GM12878 (cell line): Measurements from ENCODE around the gene EXOSC6. TPM values are rescaled to one million over a fixed set of nuclear protein-coding genes. Genes with fewer than 3 reads are reported as not detected.
"Not testable (repeated sequence)": the region's sequence is repeated elsewhere in the genome, so short reads cannot be mapped to it uniquely, and the experiment has no call there.

Source experiments
- ATAC-seq: fragments of 200-7000 bp; cut with Tn5 transposase; 3 replicates; pipeline ENCODE4 v1.9.1; 2020; ENCODE audit warnings: mild to moderate bottlenecking, moderate library complexity
- BruUV-seq: library from RNA; stranded (reverse); fragments of 400-500 nt; replicated peaks from 2 replicates; lab custom pipeline; 2021; lab: Mats Ljungman, UMichigan
- CTCF ChIA-PET: fragments of 300-600 bp; sonication (Branson Sonifier 250); formaldehyde crosslinking; extraction: SDS; loops from one replicate; lab custom pipeline; 2021; ENCODE audit warnings: inconsistent platforms; lab: Yijun Ruan, JAX
- POLR2A ChIA-PET: fragments of 350-600 bp; formaldehyde crosslinking; extraction: SDS; loops from one replicate; lab custom pipeline; 2021; ENCODE audit warnings: inconsistent platforms; lab: Charles Lee
- RAD21 ChIA-PET: fragments of 300-600 bp; sonication (Branson Sonifier 250); formaldehyde crosslinking; loops from one replicate; lab custom pipeline; 2023; ENCODE audit warnings: antibody characterized with exemption; ENCODE audit not compliant: unreplicated experiment; lab: Charles Lee
- SMC1A ChIA-PET: fragments of 300-600 bp; sonication (Branson Sonifier 250); formaldehyde crosslinking; loops from one replicate; lab custom pipeline; 2023; ENCODE audit not compliant: unreplicated experiment, uncharacterized antibody; lab: Charles Lee
- DNase-seq: peaks from one replicate; pipeline ENCODE4 v3.0.0-alpha.2; 2011; ENCODE audit warnings: low read depth, low spot score
- FAIRE-seq: peaks from 3 replicates; lab custom pipeline; 2011; peaks lifted over from hg19 to GRCh38; lab: Jason Lieb, UNC
- H2AFZ ChIP-seq: 2 replicates; pipeline ENCODE4 v1.6.0; 2011; ENCODE audit warnings: low read depth, low read length, control low read depth; ENCODE audit not compliant: control insufficient read depth
- H3K27ac ChIP-seq: 2 replicates; pipeline ENCODE4 v1.5.1; 2011; ENCODE audit warnings: control low read depth; ENCODE audit not compliant: control insufficient read depth, insufficient read depth
- H3K27me3 ChIP-seq, 2 experiments: replicated peaks in 1 of 2; 2 replicates each; pipeline versions ENCODE4 v1.6.0 to v1.6.1; 2011; ENCODE audit warnings: low read length in 1 of 2; ENCODE audit not compliant: control insufficient read depth in 2 of 2, insufficient read depth in 2 of 2
- H3K36me3 ChIP-seq, 2 experiments: 2 replicates each; pipeline ENCODE4 v1.5.1; 2011; ENCODE audit warnings: low read length in 1 of 2; ENCODE audit not compliant: control insufficient read depth in 2 of 2, insufficient read depth in 2 of 2
- H3K4me1 ChIP-seq: 2 replicates; pipeline ENCODE4 v1.6.1; 2011; ENCODE audit warnings: mild to moderate bottlenecking, low read length, moderate library complexity, mixed read lengths; ENCODE audit not compliant: control insufficient read depth, insufficient read depth
- H3K4me2 ChIP-seq: 2 replicates; pipeline ENCODE4 v1.6.0; 2011; ENCODE audit warnings: control low read depth; ENCODE audit not compliant: control insufficient read depth, insufficient read depth
- H3K4me3 ChIP-seq: fragments of 200-600 bp; sonication (generic); 2 replicates; pipeline ENCODE4 v1.5.1; 2016
- H3K79me2 ChIP-seq: 2 replicates; pipeline ENCODE4 v1.6.0; 2011; ENCODE audit warnings: low read length; ENCODE audit not compliant: control insufficient read depth, insufficient read depth
- H3K9ac ChIP-seq: 2 replicates; pipeline ENCODE4 v1.8.0; 2011; ENCODE audit warnings: low read length, control low read depth, mixed read lengths; ENCODE audit not compliant: control insufficient read depth, insufficient read depth
- H3K9me3 ChIP-seq: replicated peaks from 3 replicates; pipeline ENCODE4 v1.5.1; 2011; ENCODE audit warnings: mild to moderate bottlenecking, low read length; ENCODE audit not compliant: control insufficient read depth, insufficient read depth
- H4K20me1 ChIP-seq: 2 replicates; pipeline ENCODE4 v1.6.0; 2011; ENCODE audit not compliant: control insufficient read depth, insufficient read depth
- WGBS: methylation state at CpG from one replicate; pipeline ENCODE4 v1.1.6; 2016; ENCODE audit warnings: low lambda C conversion rate; ENCODE audit not compliant: insufficient replicate concordance, insufficient coverage; ENCODE audit errors: missing lambda C conversion rate; 5-methylcytosine and 5-hydroxymethylcytosine counted together
- in situ Hi-C: fragments of 300-500 bp; cut with MboI; formaldehyde crosslinking; loops from 9 replicates; pipeline ENCODE4 v1.14.3; 2018; ENCODE audit warnings: mixed read lengths
- intact Hi-C: fragments of 100-400 bp; cut with micrococcal nuclease; formaldehyde crosslinking; loops from one replicate; pipeline ENCODE4 v1.14.2; 2022; ENCODE audit not compliant: unreplicated experiment
- polyA plus RNA-seq, 11 experiments: library from polyadenylated mRNA; depleted of rRNA in 4 of 11; unstranded in 6 of 11; stranded (reverse) in 5 of 11; fragments of >200 nt; fragmentation: Nextera tagmentation in 4 of 11; fragmentation: Illumina TruSeq in 1 of 11; extraction: Ambion mirVana in 4 of 11; extraction: Trizol in 1 of 11; gene quantifications; 1 replicate in 1 of 11; 2 replicates in 10 of 11; pipeline versions ENCODE4 v1.2.1 to v1.2.3, GENCODE V29; 2011 to 2016; ENCODE audit warnings: inconsistent platforms in 2 of 11, missing spikeins in 2 of 11, low read depth in 1 of 11
- total RNA-seq, 4 experiments: library from RNA; depleted of rRNA in 3 of 4; stranded (reverse); fragments of >200 nt in 3 of 4; fragmentation: Illumina TruSeq in 1 of 4; extraction: Trizol in 1 of 4; gene quantifications; 2 replicates each; pipeline versions ENCODE4 v1.2.1 to v1.2.3, GENCODE V29; 2013 to 2021

The EXOSC6 gene
- total and polyA plus RNA-seq, 10 of the 15 experiments (the other 5 are each of a cell fraction or from before 2014, with no cell fraction given) = 8.2 to 27.5 (median 14.5) TPM

DNA sequence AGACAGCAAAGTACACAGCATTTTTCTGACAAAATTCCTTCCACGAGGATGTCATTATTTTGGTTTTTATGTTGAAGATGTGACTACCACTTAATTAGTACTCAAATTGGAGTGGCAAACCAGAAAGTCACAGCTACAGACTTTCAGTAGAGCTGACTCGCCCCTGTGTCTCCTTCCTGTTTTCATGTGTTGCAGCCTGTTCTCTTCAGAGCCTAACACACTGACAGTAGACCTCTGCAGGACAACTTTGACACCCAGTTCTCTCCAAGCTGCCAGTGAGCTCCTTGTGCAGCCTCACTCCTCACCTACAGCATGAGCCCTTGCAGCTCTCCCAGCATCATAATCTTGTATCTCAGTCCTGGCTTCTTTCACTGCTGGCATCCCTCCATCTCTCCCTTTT is 29.2 kb downstream of the EXOSC6 start:
- 58% methylated on average over 2 of the region's 2 CpGs for WGBS
- intact Hi-C loops, H3K79me2 ChIP-seq, ATAC-seq, POLR2A ChIA-PET, H3K27ac ChIP-seq, FAIRE-seq, H3K4me1 ChIP-seq, H4K20me1 ChIP-seq, H3K9me3 ChIP-seq, H3K27me3 ChIP-seq, H2AFZ ChIP-seq, SMC1A ChIA-PET, CTCF ChIA-PET, H3K4me2 ChIP-seq, in situ Hi-C loops, DNase-seq, H3K9ac ChIP-seq, H3K4me3 ChIP-seq, H3K36me3 ChIP-seq, RAD21 ChIA-PET, BruUV-seq: not testable (repeated sequence)

DNA sequence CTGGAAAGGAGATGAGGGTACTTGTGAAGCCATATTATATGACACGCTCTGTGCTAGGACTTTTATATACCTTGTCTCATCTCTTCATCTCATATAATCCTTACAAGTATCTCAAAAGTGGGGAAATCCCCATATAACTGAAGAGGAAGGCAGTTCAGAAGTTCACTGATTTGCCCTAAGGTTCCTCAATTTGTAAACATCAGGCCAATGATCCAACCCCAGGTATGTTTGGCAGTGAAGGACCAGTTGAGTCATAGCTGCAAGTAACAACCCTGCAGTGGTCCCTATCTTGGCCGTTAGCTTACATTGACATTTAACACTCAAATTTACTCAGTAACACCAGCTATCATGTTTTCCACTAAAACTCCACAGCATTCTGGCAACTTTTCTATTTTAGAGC is 33.2 kb downstream of the EXOSC6 start:
- CTCF ChIA-PET, H4K20me1 ChIP-seq, H3K9ac ChIP-seq, POLR2A ChIA-PET, BruUV-seq, H3K4me3 ChIP-seq, SMC1A ChIA-PET, ATAC-seq, H3K27me3 ChIP-seq, H3K36me3 ChIP-seq, H2AFZ ChIP-seq, DNase-seq, H3K9me3 ChIP-seq, H3K79me2 ChIP-seq, FAIRE-seq, H3K4me1 ChIP-seq, H3K27ac ChIP-seq, intact Hi-C loops, H3K4me2 ChIP-seq, RAD21 ChIA-PET: not testable (repeated sequence)
- 94% methylated on average over 2 of the region's 2 CpGs for WGBS
- in situ Hi-C loops = loop anchor here (5.0 kb wide), 1 partner anchor 66 kb away; no protein-coding TSS in a partner anchor

DNA sequence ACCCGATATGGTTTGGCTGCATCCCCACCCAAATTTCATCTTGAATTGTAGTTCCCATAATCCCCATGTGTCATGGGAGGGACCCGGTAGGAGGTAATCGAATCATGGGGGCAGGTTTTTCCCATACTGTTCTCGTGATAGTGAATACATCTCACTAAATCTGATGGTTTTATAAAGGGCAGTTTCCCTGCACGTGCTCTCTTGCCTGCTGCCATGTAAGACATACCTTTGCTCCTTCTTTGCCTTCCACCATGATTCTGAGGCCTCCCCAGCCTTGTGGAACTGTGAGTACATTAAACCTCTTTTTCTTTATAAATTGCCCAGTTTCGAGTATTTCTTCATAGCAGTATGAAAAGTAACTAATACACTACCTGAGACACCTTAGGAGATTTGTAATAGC is 45.4 kb downstream of the EXOSC6 start:
- RAD21 ChIA-PET, H3K4me2 ChIP-seq, FAIRE-seq, BruUV-seq, POLR2A ChIA-PET, intact Hi-C loops, H3K27ac ChIP-seq, SMC1A ChIA-PET, H3K27me3 ChIP-seq, H4K20me1 ChIP-seq, H2AFZ ChIP-seq, H3K4me1 ChIP-seq, H3K4me3 ChIP-seq, H3K79me2 ChIP-seq, CTCF ChIA-PET, H3K9me3 ChIP-seq, H3K9ac ChIP-seq, H3K36me3 ChIP-seq, in situ Hi-C loops, DNase-seq, ATAC-seq: not testable (repeated sequence)
- WGBS = 97% methylated on average over 6 of the region's 6 CpGs

DNA sequence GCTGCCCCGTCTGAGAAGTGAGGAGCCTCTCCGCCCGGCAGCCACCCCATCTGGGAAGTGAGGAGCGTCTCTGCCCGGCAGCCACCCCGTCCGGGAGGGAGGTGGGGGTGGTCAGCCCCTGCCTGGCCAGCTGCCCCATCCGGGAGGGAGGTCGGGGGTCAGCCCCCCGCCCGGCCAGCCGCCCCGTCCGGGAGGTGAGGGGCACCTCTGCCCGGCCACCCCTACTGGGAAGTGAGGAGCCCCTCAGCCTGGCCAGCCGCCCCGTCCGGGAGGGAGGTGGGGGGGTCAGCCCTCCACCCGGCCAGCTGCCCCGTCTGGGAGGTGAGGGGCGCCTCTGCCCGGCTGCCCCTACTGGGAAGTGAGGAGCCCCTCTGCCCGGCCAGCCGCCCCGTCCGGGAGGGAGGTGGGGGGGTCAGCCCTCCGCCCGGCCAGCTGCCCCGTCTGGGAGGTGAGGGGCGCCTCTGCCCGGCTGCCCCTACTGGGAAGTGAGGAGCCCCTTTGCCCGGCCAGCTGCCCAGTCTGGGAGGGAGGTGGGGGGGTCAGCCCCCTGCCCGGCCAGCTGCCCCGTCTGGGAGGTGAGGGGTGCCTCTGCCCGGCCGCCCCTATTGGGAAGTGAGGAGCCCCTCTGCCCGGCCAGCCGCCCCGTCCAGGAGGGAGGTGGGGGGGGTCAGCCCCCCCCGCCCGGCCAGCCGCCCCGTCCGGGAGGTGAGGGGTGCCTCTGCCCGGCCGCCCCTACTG is 46.9 kb downstream of the EXOSC6 start:
- H3K27ac ChIP-seq, H3K4me3 ChIP-seq, H3K79me2 ChIP-seq, H2AFZ ChIP-seq, H3K36me3 ChIP-seq, intact Hi-C loops, BruUV-seq, ATAC-seq, H3K9me3 ChIP-seq, H3K4me2 ChIP-seq, RAD21 ChIA-PET, H3K4me1 ChIP-seq, in situ Hi-C loops, DNase-seq, H4K20me1 ChIP-seq, POLR2A ChIA-PET, SMC1A ChIA-PET, H3K9ac ChIP-seq, FAIRE-seq, H3K27me3 ChIP-seq, CTCF ChIA-PET: not testable (repeated sequence)
- WGBS = 95% methylated on average over 14 of the region's 46 CpGs
